SK-N-MC (cell line): ENCODE data around the gene IRF6.

Experiments
- DNase-seq: peaks from one replicate; pipeline ENCODE4 v3.0.0-alpha.2; 2011; ENCODE audit warnings: low read depth, low spot score
- H3K27ac ChIP-seq: fragments of 200-600 bp; sonication (generic); 2 replicates; pipeline ENCODE4 v1.5.1; 2016; ENCODE audit warnings: mixed run types
- H3K36me3 ChIP-seq: fragments of 200-600 bp; sonication (generic); 2 replicates; pipeline ENCODE4 v1.6.1; 2017; ENCODE audit warnings: antibody characterized with exemption, low read length, mixed read lengths; ENCODE audit not compliant: insufficient read depth
- H3K4me3 ChIP-seq: fragments of 200-600 bp; sonication (generic); 2 replicates; pipeline ENCODE4 v1.5.1; 2016
- H3K9ac ChIP-seq: fragments of 200-600 bp; sonication (generic); 2 replicates; pipeline ENCODE4 v1.8.0; 2017; ENCODE audit warnings: mixed run types, mixed read lengths; ENCODE audit not compliant: insufficient read length
- H3K9me3 ChIP-seq: fragments of 200-600 bp; sonication (generic); 2 replicates; pipeline ENCODE4 v1.6.1; 2017; ENCODE audit warnings: low read depth, mild to moderate bottlenecking, antibody characterized with exemption, low read length, moderate library complexity, mixed read lengths
- EZH2 ChIP-seq: fragments of 200-600 bp; sonication (generic); IDR thresholded peaks from one replicate; pipeline ENCODE4 v1.6.1; 2017; ENCODE audit warnings: antibody characterized with exemption
- FOXP2 ChIP-seq: optimal IDR thresholded peaks from 2 replicates; pipeline ENCODE3; 2011; ENCODE audit warnings: mild to moderate bottlenecking, moderate library complexity; ENCODE audit not compliant: insufficient read depth; ENCODE audit errors: extremely low read length, control extremely low read depth
- POLR2AphosphoS5 ChIP-seq: IDR thresholded peaks from 2 replicates; pipeline ENCODE4 v1.6.1; 2012; ENCODE audit warnings: mild to moderate bottlenecking, low read depth, low read length, borderline replicate concordance

IRF6 gene

DNA sequence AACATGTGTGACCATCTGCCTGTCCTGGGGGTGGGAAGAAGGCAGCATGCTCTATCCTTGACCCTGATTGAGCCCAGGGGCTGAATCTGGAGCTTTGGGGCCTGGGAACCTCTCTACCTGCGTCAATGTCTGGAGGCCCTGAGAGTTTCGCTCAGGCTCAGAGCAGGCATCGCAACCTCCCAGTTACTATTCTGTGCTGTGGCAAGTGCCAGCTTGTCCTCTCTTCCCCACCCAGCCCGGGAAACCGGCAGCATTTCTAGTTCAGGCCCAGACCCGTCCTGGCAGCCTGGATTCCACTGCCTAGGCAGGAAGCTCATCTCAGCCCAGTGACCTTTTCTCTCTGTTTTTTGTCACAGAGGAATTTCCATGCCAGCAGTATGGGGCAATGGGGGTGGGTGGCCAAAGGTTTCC lies 10.0 kb upstream of the IRF6 start:
- H3K9ac ChIP-seq, result no peak overlapping the region
- TF ChIP-seq FOXP2 (no peak), EZH2 (no peak), POLR2AphosphoS5 (no peak)
- H3K4me3 ChIP-seq, result no peak overlapping the region
- H3K9me3 ChIP-seq, result no peaks in the 10 kb centered on the region
- no peaks in the 10 kb centered on the region for H3K36me3 ChIP-seq
- no peak overlapping the region for H3K27ac ChIP-seq
- DNase-seq, result no peak

DNA sequence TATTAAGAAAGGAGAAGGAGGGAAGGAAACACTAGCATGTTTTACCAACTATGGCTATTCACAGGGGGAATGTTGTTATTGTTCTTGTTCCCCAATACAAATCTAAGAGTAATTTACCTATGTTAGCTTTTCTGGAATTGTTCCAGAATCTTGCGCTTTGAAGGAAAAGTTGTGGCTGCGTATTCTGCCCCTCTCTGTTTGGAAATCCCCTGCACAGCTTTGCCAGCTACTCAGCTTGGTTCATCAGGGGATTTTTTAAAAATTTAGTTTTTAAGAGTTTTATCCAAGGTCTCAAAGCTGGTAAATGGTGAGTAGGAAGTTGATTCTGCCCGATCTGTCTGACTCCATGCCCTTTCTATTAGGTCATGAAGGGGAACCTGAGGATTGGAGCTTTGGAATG lies 9.5 kb upstream of the IRF6 start:
- TF ChIP-seq POLR2AphosphoS5, result no peak
- TF ChIP-seq FOXP2, result no peak
- TF ChIP-seq EZH2, result no peak
- H3K9ac ChIP-seq, result no peak overlapping the region
- H3K4me3 ChIP-seq, result no peak overlapping the region
- H3K36me3 ChIP-seq, result no peaks in the 10 kb centered on the region
- H3K27ac ChIP-seq, result no peak overlapping the region
- H3K9me3 ChIP-seq, result no peaks in the 10 kb centered on the region
- no peak for DNase-seq

DNA sequence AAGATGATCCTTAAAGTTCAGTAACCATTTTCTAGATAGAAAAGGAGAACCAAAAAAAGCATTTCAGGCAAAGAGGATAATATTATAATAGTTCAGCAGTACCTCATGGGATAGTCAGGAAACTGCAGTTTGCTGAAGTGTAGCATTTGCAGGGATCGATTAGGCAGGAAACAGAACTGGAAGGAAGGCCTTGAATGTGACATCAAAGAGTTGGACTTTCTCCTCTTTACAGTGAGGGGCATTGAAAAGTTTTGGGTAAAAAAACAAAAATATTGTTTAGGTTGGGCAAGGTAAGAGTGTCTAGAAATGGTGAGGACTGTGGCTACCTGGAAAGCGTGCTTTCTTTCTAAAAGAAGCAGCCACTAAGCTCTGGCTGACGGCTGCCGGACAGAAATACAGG lies 8.0 kb upstream of the IRF6 start:
- Histone ChIP-seq H3K4me3 (no peak overlapping the region), H3K27ac (no peak overlapping the region), H3K9ac (no peak overlapping the region), H3K36me3 (no peaks in the 10 kb centered on the region), H3K9me3 (no peaks in the 10 kb centered on the region)
- TF ChIP-seq FOXP2 (no peak), POLR2AphosphoS5 (no peak)
- no peak for DNase-seq

DNA sequence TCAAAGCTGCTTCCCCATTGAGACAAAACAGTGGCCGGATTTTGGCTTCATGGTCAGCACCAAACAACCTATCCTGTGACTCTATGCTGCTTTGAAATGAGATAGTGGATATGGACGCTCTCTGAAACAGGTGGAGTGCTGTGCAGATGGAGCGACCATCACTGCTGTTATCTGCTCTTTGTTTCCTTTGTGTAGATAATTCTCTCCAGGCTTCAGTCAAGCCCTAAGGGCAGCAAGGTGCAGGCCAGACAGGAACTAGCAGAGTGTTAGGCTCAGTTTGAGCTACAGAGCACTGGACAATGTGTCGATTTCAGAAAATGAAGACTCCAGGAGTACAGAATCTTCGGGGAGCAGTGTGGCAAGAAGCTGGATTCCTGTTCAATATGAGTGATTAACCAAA lies 4.8 kb upstream of the IRF6 start:
- H3K9me3 ChIP-seq, result no peaks in the 10 kb centered on the region
- no peak for TF ChIP-seq FOXP2
- no peak for TF ChIP-seq POLR2AphosphoS5
- TF ChIP-seq EZH2, result no peak
- no peak overlapping the region for H3K27ac ChIP-seq
- no peak overlapping the region for H3K9ac ChIP-seq
- DNase-seq, result no peak
- H3K4me3 ChIP-seq, result no peak overlapping the region
- H3K36me3 ChIP-seq, result no peaks in the 10 kb centered on the region

DNA sequence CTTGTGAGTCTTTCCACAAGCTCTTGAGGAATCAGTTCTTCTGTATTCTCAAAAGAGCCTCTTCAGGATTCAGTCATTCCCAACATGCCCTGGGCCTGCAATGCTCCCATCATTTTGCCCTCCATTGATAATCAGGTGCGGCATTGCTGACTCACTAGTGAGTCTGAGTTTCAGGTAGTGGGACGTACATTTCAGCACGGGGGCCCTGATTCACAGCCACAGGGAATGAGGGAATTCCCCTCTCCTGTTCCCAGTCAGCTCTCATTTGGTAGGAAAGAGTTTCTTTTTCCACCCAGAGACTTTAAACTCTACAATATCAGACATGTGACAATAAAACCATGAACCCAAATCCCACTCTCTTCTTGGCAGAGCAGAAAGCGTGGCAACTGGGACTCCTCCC lies 3.7 kb upstream of the IRF6 start:
- H3K27ac ChIP-seq, result no peak overlapping the region
- H3K36me3 ChIP-seq, result no peaks in the 10 kb centered on the region
- TF ChIP-seq POLR2AphosphoS5 (no peak), EZH2 (no peak), FOXP2 (no peak)
- DNase-seq, result no peak
- H3K4me3 ChIP-seq, result no peak overlapping the region
- H3K9me3 ChIP-seq, result no peaks in the 10 kb centered on the region
- H3K9ac ChIP-seq, result no peak overlapping the region

DNA sequence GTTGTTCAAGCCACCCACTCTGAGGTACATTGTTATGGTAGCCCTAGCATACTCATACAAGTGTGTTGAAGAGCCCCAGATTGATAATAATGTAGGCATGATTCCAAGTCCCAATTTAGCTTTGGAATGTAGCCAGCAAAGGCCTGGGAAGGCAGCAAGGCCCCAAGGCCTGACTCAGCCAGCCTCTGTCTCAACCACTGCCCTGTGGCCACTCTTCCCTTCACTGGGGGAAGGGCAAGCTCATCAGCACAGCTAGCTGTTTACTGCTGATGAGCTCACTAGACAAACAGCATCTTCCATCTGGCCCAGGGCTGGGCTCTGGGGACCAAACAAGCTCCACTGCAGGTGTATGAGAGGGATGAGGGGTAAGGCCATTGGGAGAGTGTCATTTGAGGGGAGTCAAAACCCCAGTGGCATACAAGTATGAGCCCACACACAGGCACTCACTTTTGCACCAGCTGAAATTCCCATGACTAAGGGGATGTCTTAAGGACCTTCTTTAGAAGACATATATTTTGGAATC lies 2.2 kb upstream of the IRF6 start:
- no peak overlapping the region for H3K4me3 ChIP-seq
- no peaks in the 10 kb centered on the region for H3K36me3 ChIP-seq
- DNase-seq, result no peak
- H3K27ac ChIP-seq, result no peak overlapping the region
- H3K9ac ChIP-seq, result no peak overlapping the region
- H3K9me3 ChIP-seq, result no peaks in the 10 kb centered on the region
- TF ChIP-seq FOXP2 (no peak), EZH2 (no peak), POLR2AphosphoS5 (no peak)

DNA sequence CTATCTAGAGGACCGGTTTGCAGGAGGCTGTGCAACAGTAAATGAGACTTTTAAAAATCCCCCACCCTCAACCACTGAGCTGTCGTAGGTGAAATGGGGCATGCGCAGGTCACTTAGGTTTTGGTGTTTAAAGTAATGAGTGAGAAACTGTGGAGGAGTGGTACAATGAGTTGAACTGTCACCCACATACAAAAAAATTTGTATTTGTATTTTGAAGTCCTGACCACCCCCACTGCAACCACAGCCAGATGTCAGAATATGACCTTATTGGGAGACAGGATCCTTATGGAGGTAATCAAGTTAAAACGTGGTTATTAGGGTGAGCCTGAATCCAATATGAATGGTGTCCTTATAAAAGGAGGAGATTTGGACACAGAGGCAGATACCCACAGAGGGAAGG lies 1.6 kb upstream of the IRF6 start:
- H3K4me3 ChIP-seq, result no peak overlapping the region
- H3K27ac ChIP-seq, result no peak overlapping the region
- no peak overlapping the region for H3K9ac ChIP-seq
- no peak for TF ChIP-seq EZH2
- TF ChIP-seq FOXP2, result no peak
- TF ChIP-seq POLR2AphosphoS5, result no peak
- no peaks in the 10 kb centered on the region for H3K36me3 ChIP-seq
- no peaks in the 10 kb centered on the region for H3K9me3 ChIP-seq
- DNase-seq, result no peak

DNA sequence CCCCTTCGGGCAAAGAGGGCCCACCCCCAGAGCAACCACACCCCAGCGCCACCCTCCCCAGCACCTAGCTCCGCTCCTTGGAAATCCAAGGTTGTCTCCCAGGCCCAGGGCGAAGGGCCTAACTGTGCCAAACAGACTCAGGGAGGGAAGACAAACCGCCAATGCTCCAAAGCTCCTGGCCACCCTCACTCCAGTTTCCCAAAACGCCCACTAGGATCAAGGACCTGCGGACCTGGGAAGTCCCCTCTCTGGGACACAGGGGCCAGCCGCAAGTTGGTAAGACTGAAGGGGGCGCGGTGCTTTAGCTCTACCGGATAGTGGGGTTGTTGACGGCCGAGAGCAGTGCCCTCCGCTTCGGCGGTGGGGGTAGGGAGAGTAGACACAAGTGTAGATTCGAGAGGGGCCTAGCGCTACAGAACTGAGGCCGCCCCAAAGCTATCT lies 581 bp downstream of the IRF6 start:
- no peak overlapping the region for H3K4me3 ChIP-seq
- no peak overlapping the region for H3K27ac ChIP-seq
- H3K9ac ChIP-seq, result no peak overlapping the region

DNA sequence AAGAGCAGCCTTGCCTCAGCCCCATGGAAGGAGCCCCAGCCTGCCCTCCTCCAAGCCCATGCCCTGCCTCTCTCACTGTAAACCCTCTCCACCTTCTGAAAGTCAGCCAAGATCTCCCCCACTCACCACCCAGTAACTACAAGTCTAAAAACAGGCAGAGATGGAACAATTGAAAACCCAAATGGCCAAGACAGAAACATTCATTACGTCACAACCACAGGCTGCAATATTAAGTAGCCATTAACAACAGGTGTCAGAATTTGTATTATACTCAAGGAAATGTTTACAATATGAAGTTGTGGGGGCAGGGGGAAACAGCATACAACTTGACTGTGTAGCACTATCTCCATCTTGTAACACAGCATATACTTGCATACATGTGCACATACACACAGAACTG lies 2.4 kb downstream of the IRF6 start:
- no peaks in the 10 kb centered on the region for H3K36me3 ChIP-seq
- H3K27ac ChIP-seq, result no peak overlapping the region
- H3K9me3 ChIP-seq, result no peaks in the 10 kb centered on the region
- no peak for TF ChIP-seq FOXP2
- TF ChIP-seq EZH2, result no peak
- TF ChIP-seq POLR2AphosphoS5, result no peak
- H3K9ac ChIP-seq, result no peak overlapping the region
- DNase-seq, result no peak
- H3K4me3 ChIP-seq, result no peak overlapping the region

More for the DNA sequence above, 581 bp downstream of the IRF6 start:
- DNase-seq, result no peak
- no peaks in the 10 kb centered on the region for H3K36me3 ChIP-seq
- no peak for TF ChIP-seq EZH2
- TF ChIP-seq POLR2AphosphoS5, result no peak
- TF ChIP-seq FOXP2, result no peak
- H3K9me3 ChIP-seq, result no peaks in the 10 kb centered on the region
